Superior temporal gyrus (tissue), 1 donor: ENCODE measurements around the gene PDK4.
"Not testable (repeated sequence)": the region's sequence is repeated elsewhere in the genome, so short reads cannot be mapped to it uniquely, and the experiment has no call there.

Experiments
- DNase-seq: peaks from one replicate; pipeline ENCODE4 v3.0.0-alpha.2; 2016; ENCODE audit errors: extremely low spot score

The PDK4 gene

DNA sequence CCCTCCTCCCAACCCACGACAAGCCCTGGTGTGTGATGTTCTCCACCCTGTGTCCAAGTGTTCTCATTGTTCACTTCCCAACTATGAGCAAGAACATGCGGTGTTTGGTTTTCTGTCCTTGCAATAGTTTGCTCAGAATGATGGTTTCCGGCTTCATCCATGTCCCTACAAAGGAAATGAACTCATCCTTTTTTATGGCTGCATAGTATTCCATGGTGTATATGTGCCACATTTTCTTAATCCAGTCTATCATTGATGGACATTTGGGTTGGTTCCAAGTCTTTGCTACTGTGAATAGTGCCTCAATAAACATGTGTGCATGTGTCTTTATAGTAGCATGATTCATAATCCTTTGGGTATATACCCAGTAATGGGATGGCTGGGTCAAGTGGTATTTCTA, 8.5 kb upstream of the PDK4 start:
- DNase-seq: not testable (repeated sequence)

DNA sequence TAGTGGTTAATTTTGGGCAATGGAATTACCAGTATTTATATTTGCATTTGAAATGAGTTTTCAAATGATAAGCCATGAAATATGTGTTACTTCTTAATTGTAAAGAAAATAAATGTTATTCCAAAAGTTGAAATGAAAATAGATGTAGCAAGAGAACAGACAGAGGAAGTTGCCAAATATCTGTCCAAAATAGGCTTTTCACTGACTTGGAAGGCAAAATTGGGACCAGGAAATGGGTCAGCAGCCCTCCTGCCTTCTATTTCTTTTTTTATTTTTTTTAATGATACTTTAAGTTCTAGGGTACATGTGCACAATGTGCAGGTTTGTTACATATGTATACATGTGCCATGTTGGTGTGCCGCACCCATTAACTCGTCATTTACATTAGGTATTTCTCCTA, 8.1 kb upstream of the PDK4 start:
- DNase-seq: not testable (repeated sequence)

DNA sequence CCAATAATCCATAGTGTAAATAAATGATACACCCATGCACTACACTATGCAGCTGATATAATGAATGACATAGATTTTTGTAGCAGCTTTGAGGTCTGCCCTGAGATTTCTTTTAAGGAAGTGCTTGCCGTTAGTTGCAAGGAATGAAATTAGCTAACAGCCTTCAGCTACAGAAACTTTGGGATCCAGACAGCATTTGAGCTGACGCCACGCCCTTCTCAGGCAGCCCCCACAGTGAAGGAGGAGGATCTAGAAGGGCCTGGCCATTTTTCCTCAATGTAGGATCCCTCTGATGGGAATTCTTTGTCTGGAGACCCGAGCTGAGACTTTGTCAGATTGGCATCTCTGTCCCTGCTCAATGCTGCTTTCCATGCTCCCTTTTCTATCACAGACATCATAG, 6.1 kb upstream of the PDK4 start:
- DNase-seq: no peak

DNA sequence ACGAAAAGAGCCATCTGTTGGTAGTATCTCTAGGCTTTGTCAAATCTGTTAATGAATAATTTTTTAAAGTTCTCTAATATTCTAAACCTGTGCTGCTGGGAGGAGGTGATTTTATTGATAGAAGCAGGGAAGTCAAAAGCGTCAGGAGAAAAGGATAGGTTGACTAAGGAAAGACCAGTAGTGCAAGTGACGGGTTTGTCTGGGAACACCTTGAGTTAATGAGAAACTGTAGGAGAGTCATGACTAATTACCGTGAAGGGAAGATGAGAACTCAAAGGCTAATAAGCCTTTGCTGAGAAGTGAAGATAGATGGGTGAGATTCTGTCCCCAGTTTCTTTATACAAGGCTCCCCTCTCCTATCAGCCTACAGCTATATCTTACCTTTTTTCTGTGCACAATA, 5.0 kb upstream of the PDK4 start:
- no peak for DNase-seq

DNA sequence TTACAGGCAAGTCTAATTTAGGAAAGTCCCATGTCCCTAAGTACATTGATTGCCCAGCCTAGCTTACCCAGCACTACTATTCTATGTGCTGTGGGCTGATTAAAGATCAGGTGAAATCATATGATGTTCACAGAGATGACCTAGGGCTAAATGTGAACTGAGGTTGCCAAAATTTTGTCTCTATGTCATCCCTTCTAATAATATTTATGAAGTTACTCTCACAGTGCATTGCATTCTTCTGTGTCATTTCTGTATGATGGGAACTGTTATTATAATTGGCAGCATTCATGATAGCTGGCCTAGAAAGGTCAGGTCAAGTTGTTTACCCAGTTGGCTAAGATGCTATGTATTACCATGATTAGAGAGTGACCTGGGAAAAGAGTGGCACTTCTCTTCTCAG, 2.8 kb upstream of the PDK4 start:
- no peak for DNase-seq

DNA sequence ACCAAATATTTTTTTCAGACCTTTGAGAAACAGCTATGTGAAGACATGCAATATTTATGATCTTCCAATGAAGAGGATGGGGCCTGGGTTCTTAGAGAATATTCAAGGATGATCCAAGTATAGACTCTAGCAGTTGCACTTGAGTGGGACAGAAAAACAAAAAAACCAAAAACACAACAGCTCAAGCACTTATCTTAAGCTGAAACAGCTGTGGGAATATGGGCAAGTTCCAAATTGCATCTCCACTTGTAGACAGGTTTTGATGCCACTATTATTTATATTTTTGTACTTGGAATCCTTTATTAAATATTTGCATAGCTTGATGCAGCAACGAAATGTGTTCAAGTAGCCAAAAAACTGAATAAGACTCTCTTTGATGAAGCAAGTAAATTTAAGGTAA, 2.2 kb upstream of the PDK4 start:
- DNase-seq: no peak

DNA sequence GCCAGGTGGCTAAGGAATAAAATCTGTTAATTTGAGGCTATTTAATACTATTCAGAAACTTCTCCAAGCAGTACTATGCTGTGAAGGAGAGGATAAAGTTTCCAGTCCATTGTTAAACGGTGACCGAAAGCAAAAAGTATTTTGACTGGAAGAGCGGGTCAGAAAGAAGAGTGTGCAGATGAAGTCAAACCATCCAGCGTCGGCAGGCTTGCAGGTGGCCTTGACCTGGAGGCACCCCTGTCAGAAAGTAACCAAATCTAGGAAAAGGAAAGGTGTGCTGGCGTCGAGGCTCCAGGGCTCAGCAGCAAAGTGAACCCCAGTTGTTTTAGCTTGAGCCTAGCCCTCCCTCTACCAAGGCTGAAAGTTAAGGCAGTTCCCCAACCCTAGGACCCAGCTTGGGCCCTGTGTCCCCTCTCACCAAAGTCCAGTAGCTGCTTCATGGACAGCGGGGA, 544 bp downstream of the PDK4 start:
- no peak for DNase-seq

DNA sequence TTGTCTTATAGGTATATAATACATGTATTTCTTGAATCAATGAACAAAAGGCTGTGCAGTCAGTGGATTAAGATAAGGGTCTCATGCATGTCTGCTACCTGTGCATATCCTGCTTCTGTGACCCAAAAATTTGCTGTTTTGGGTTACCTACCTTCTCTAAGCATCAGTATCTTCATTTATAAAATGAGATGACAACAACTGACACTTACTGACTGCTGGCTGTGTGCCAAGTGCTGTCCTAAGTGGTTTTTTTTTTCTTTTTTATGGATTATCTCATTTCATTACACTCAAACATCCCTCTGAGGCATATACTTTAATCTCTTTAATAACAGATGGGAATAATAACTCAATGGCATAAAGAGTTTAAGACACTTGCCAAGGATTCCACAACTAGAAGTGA, 2.1 kb downstream of the PDK4 start:
- no peak for DNase-seq

DNA sequence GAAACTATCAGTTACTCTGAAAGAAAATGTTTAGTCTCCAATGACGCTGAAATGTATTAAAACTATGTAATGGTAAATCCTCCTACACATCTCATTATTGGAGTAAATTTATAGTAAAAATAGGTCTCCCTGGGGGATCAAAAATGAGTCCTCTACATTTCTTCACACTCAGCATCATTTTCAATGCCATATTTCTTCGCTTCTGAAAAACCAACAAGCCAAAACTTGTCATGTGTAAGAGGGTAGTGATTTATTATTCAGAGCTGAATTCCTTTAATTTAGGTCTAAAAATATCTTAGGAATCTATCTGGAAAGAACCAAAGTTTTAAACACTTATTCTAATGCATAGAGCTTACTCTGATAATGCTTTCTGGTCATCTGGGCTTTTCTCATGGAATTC, 3.0 kb downstream of the PDK4 start:
- no peak for DNase-seq

DNA sequence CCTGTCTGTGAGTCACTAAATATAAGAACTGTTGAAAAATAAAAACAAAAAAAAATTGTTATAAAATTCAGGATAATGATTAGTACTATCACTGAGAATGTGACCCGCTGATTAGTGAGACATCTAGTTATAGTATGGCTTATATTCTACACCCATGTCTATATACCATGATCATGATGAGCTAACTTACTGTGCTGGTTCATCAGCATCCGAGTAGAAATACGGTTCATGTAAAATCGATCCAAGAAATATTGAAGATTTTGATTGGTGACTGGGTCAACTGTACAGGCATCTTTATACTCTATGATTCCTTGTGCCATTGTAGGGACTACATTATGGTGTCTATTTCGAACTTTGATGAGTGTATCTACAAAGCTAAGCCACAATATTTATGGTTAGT, 3.7 kb downstream of the PDK4 start:
- DNase-seq: no peak

DNA sequence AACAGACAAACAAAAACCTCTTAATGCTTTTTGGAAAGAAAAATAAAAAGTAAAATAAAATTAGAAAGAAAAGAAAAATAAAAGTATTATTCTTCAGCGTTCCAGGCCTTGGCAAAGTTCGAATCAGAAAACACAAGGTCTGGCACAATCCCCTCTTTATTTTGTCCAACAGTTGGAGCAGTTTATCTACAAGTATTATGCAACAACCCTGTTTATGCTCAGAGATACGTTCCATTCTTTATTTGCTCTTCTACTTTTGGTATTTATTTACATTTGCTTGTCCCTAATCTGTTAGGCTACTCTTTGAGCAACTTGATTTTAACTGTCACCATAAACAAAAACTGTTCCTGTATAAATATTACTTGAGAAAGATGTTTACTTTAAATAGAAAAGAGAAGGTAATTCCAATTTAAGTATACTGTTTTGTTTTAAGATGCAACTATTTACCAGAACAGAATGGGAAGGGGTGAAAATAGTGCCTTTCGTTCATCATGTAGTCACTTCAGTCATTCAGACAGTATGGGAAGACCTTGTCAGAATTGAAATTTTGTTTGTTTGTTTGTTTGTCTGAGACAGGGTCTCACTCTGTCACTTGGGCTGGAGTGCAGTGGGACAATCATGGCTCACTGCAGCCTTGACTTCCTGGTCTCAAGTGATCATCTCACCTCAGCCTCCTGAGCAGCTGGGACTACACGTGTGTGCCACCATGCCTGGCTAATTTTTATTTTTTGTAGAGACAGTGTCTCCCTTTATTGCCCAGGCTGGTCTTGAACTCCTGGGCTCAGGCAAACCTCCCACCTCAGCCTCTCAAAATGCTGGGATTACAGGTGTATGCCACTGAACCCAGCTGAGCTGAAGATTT, 5.7 kb downstream of the PDK4 start:
- peak; percentile 76 for DNase-seq

DNA sequence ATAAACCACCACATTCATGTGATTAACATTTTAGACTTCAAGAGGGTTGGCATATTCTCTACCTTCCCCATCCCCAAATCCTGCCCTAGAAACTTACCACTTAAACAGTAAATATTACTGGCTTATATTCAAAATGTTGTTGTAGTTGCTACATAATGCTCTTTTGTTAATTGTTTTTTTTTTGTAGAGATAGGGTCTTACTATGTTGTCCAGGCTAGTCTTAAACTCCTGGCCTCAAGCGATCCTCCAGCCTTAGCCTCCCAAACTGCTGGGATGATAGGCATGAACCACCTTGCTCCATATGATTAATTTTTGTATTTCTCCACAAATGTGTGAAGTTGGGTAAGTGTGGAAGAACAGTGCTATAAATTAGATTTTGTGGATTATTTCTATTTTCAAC, 6.5 kb downstream of the PDK4 start:
- no peak for DNase-seq

DNA sequence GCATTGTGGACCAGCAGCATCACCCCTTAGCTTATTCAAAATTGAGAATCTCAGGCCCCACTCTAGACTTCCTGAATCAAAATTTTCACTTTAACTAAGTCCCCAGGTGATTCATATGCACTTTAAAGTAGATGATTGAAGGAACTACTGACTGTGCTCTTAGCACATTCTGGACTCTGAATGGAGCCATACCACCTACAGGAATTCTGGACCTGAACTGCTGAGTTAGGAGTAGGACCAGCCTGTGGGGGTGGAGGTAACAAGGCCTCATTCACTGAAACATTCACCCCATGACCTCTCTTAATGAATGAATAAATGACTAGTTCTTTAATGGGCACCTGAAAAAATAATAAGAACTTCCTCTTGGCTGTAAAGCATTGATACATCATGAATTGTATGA, 7.3 kb downstream of the PDK4 start:
- DNase-seq: no peak

DNA sequence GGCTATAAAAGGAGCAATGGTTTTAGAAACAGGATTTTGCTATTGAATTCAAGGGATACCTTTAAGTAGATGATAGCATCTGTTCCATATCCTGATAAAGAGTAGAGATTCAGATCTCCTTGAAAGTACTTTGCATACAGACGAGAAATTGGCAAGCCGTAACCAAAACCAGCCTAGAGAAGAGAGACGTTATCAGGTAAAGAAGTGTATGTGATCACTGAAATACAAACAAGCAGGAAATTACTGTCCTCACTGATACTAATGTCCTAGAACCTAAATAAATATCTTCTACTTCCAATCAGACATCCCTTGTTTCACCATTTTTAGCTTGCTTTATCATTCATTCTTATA, 9.4 kb downstream of the PDK4 start:
- DNase-seq: no peak

DNA sequence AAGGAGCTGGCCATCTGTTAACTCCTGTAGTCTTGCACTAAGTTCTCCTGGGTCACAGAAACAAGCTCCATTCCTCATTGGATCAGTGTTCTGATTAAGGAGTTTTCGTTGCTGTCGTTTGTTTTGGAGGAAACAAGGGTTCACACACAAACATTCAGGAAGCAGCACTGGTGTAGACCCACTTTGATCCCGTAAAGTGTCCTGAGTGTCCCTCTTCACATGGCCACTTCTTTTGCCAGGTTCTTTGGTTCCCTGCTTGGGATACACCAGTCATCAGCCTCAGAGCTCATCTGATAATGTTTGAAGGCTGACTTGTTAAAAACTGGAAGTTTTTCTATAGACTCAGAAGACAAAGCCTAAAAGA, 10.9 kb downstream of the PDK4 start:
- DNase-seq: no peak

DNA sequence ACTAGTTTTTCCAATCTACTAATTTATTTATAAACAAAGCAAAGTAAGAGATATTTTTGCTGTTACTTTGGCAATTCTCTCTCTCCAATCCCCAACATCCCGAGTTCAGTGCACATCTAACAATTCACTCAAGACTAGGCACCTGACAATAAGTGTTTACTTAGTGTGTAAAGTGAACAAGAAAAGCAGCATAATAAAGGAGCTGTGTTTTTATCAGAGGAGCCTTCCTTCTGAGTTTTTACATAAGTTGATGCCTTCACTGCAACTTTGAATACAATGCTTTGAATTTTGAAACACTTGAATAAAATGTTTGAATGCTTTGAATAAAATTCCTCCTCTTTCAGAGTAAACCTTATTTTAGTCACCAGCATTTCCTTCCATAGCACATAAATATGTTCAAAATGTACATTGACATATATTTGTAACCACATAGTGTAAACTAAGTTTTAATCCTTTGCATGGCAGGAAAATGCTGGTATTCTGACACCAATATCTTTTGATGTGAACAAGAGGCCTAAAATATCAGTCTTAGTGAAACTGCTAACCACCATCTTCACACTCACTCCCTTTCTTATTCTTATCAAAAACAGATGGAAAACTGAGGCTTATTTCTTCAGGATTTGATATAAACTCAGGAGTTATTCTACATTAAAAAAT, 11.4 kb downstream of the PDK4 start:
- DNase-seq: no peak

DNA sequence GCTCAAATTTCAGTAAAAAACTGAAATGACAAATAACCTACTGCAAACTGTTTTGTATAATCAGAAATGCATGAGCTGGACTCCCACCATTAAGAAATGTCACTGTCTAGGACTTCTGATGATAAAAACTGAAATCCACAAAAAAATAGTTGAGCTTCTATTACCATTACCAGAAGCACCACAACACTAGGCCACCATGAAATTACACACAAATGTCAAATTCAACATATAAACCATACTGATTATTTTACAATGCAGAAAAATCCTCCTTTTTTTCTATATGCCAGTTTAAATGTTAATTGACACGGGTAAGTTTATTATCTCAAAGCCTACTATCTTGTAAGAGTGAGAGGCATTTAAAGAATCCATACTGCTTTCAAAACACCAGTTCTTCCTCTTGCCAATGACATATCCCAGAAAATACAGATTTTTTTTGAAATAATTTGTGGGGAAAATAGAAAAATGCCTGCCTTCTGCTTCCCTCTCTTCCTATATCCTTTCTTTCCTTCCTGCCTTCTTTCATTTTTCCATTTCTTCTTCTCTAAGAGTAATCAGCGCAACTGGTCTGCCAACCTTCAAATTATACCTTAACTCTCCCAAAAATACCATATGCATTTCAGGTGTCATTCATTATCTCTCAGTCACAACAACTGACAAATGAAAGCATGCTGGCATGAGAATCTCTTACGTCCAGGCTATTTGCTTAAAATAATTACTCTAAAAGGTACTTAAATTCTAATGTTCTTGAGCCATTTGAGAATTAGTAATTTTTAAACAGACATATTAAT, 12.3 kb downstream of the PDK4 start:
- no peak for DNase-seq

DNA sequence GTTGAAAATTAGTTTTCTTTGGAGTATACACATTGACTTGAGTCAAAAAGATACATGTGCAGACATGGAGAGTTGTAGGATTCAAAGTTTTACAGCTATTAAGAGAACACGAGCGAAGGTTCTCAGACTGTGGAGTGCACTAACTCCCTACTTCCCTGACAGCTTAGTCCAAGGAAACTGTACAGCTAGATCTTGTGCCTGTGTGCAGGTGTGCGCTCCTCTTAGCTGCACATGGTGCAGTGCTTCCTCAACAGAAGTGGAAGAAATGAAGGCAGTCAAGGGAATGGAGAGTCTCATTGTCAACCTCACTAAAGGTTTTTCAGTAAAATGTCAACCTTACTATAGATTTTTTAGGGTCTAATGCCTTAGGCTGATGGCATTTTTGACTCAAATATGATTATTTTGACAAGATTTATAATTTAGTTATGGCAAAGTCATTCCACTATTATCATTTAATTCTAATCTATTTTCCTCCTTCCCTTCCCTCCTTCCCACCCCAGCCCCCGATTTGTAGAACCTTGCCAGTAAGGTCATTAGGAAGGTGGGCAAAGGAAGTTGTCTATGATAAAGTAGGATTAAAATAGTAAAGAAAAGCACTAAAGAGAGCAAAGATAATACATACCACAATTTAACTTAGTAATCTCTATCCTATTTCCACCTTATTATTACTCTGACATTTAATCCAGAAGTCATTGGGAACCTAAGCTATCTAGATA, 13.6 kb downstream of the PDK4 start:
- DNase-seq: no peak

DNA sequence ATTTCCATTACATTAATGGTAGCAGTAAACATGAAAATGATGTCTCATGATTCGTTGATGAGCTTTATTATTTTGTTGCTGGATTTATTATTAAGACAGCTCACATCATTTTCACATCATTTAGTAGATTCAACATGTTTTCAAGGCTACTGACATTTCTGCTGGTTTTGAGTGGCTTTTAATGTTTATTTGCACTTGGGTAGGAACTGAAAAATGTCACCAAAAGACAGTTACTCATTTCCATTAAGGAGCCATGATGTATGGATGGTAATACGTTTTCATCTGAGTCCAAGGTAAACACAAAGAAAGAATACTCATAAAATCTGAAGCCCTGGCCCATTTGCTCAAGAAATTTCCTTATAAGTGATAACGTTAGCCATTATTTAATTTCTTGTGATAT, 14.8 kb downstream of the PDK4 start:
- DNase-seq: no peak

DNA sequence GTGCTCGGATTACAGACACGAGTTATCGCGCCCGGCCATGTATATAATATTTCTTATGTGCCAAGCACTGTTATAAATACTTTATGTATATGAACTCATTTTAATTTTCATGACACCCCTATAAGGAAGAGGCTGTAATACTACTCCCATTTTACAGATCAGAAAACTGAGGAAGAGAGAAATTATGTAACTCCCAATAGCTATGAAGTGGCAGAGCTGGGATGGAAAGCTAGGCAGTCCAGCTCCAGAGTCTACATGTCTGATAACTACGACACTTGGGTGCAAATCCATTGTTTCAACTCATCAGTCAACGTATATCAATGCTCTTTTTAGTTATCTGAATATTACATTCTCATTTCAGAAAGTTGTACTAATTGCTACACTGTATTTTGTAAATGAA, 17.0 kb downstream of the PDK4 start:
- DNase-seq: no peak

DNA sequence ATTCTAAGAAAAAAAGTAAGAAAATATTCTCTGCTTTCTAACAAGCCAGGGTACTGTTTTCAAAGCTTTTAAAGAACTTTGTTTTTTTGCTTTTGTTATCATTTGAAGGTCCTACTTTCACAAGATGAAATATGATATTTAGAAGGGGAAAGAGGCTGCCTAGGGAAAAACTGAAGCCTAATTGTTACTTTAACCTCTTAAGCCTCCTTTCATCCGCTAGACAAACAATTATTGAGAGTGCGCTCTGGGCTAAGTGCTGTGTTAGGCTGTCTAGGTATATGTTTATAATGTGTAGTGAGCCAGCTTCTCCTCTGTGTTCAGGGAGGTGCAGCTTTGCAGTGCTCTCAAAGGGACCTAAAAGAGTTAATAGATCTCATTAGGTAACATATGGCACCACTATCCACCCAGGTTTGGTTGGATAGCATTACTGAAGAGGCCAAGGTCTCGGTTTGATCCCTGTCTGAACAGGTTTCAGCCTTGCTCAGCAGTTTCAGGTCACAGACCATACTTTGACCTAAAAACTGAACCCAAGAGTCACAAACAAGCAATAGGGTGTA, 17.9 kb downstream of the PDK4 start:
- no peak for DNase-seq

DNA sequence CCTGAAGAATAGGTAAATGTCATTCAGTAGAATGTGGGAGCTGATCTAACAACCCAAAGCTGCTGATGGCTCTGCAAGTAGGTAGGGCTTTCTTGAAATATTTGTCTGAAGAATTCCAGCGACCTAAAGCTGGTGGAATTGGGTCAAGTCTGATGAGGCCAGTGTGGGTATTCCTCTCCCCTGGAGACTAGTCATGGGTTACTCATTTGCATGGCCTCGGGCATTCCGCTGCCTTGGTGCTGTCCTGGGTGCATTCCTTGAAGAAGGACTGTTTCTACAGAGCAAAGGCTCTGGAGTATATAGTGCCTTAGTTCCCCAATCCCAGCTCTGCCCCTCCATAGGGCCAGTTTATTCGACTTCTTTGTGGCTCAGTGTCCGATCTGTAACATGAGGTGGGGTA, 19.2 kb downstream of the PDK4 start:
- no peak for DNase-seq
